ENCODE measurements around the gene ANKS1B. TPM values are rescaled to one million over a fixed set of nuclear protein-coding genes. Genes with fewer than 3 reads are reported as not detected.

Gene ANKS1B
- total RNA-seq, 1 experiment from 2014 or later: 5.8 TPM

- TF ChIP-seq ERG (CRISPR knock-in tag; IDR thresholded peaks at IDR 0.05) (no peak), ELF4 (CRISPR knock-in tag; IDR thresholded peaks at IDR 0.05; ENCODE audit: low read depth) (no peak), ZNF121 (CRISPR knock-in tag; IDR thresholded peaks at IDR 0.05) (no peak)
These were observed 650.3 kb downstream of the ANKS1B start (continued) for GRCh38 chr12:99334285-99335056.

- TF ChIP-seq FOXP4 (CRISPR knock-in tag; IDR thresholded peaks at IDR 0.05): no peak
- no peak for TF ChIP-seq NR3C1 (CRISPR knock-in tag; conservative IDR thresholded peaks at IDR 0.05; ENCODE audit: low read depth)
- TF ChIP-seq MXD4 (CRISPR knock-in tag; IDR thresholded peaks at IDR 0.05; ENCODE audit: borderline replicate concordance): no peak
- TF ChIP-seq E2F4 (CRISPR knock-in tag; IDR thresholded peaks at IDR 0.05; ENCODE audit: borderline replicate concordance, low read depth): no peak
- TF ChIP-seq NR2C2 (CRISPR knock-in tag; IDR thresholded peaks at IDR 0.05): no peak
- TF ChIP-seq STAT6 (CRISPR knock-in tag; conservative IDR thresholded peaks at IDR 0.05; ENCODE audit: low read depth): no peak
- TF ChIP-seq TEAD1 (CRISPR knock-in tag; IDR thresholded peaks at IDR 0.05): no peak
- no peak for TF ChIP-seq RORB (CRISPR knock-in tag; IDR thresholded peaks at IDR 0.05)
- TF ChIP-seq ZNF396 (CRISPR knock-in tag; IDR thresholded peaks at IDR 0.05; ENCODE audit: borderline replicate concordance): no peak
- TF ChIP-seq CREB1 (CRISPR knock-in tag; IDR thresholded peaks at IDR 0.05): no peak
- no peak for TF ChIP-seq CTCF (IDR thresholded peaks at IDR 0.05)
- TF ChIP-seq CBFB (CRISPR knock-in tag; IDR thresholded peaks at IDR 0.05; ENCODE audit: low read depth): no peak
- no peak for TF ChIP-seq PRRX2 (CRISPR knock-in tag; IDR thresholded peaks at IDR 0.05)
- no peak for TF ChIP-seq SP1 (CRISPR knock-in tag; conservative IDR thresholded peaks at IDR 0.05)
- TF ChIP-seq CREM (CRISPR knock-in tag; IDR thresholded peaks at IDR 0.05): no peak
- TF ChIP-seq NR1H2 (CRISPR knock-in tag; IDR thresholded peaks at IDR 0.05): no peak
- Mint-ChIP-seq H3K36me3 (no peaks in the 10 kb centered on the region), H3K9me3 (peaks cover 13% of the 10 kb centered on the region), H3K27me3 (ENCODE audit: low read depth) (no peaks in the 10 kb centered on the region), H3K4me3 (no peak overlapping the region), H3K27ac (no peak overlapping the region), H3K4me1 (no peaks in the 10 kb centered on the region)
- ChIA-PET CTCF (no interaction called here), POLR2A (no interaction called here)
- DNase-seq (ENCODE audit: low spot score) (no peak), ATAC-seq (no peak)
These were observed 651.7 kb downstream of the ANKS1B start for GRCh38 chr12:99332936-99333591.
